B cell (primary cell): ENCODE data around the gene DNPH1. TPM values are rescaled to one million over a fixed set of nuclear protein-coding genes. Genes with fewer than 3 reads are reported as not detected.

Experiments
- ATAC-seq: fragments of 200-7000 bp; cut with Tn5 transposase; one replicate; pipeline ENCODE4 v1.10.0; 2021; ENCODE audit warnings: low read depth, mild to moderate bottlenecking, moderate number of reproducible peaks, moderate library complexity
- CTCF ChIA-PET: fragments of 350-600 bp; sonication (Branson Sonifier 250); formaldehyde crosslinking; loops from one replicate; lab custom pipeline; 2021; ENCODE audit warnings: antibody characterized with exemption, inconsistent platforms; lab: Charles Lee
- POLR2A ChIA-PET: fragments of 350-600 bp; sonication (Branson Sonifier 250); formaldehyde crosslinking; loops from one replicate; lab custom pipeline; 2021; ENCODE audit warnings: antibody characterized with exemption; lab: Charles Lee
- DNase-seq: peaks from one replicate; pipeline ENCODE4 v3.0.0; 2013
- H2AFZ ChIP-seq: 2 replicates; pipeline ENCODE4 v1.6.1; 2012; ENCODE audit warnings: mild to moderate bottlenecking, low read depth, low read length; ENCODE audit not compliant: insufficient read depth, poor library complexity, severe bottlenecking
- H3K27ac ChIP-seq, 2 donors: 1 replicate in 1 of 2; 2 replicates in 1 of 2; pipeline ENCODE4 v1.5.1; 2012 to 2013; ENCODE audit warnings: low read length in 2 of 2, mild to moderate bottlenecking in 2 of 2, moderate library complexity in 1 of 2
- H3K27me3 ChIP-seq, 4 experiments: fragments of 200-600 bp in 1 of 4; sonication (generic) in 1 of 4; replicated peaks in 1 of 4; 1 replicate in 2 of 4; 2 replicates in 2 of 4; pipeline versions ENCODE4 v1.6.1 to v1.7.0; 2013 to 2016; ENCODE audit warnings: low read length in 3 of 4, mild to moderate bottlenecking in 2 of 4, mixed read lengths in 1 of 4, moderate library complexity in 1 of 4; ENCODE audit not compliant: insufficient read depth in 4 of 4, control insufficient read depth in 3 of 4; ENCODE audit errors: control extremely low read depth in 1 of 4
- H3K36me3 ChIP-seq, 2 experiments: replicated peaks in 1 of 2; 1 replicate in 1 of 2; 2 replicates in 1 of 2; pipeline versions ENCODE4 v1.6.1 to v1.7.1; 2013; ENCODE audit warnings: low read length in 1 of 2; ENCODE audit not compliant: insufficient read depth in 2 of 2, control insufficient read depth in 1 of 2; ENCODE audit errors: control extremely low read depth in 1 of 2, extremely low read depth in 1 of 2
- H3K4me1 ChIP-seq, 2 donors: fragments of 200-600 bp in 1 of 2; sonication (generic) in 1 of 2; 1 replicate in 1 of 2; 2 replicates in 1 of 2; pipeline versions ENCODE4 v1.5.1 to v1.6.1; 2013 to 2017; ENCODE audit warnings: low read length in 2 of 2; ENCODE audit not compliant: control insufficient read depth in 2 of 2, insufficient read depth in 2 of 2
- H3K4me2 ChIP-seq: replicated peaks from 2 replicates; pipeline ENCODE3; 2012; ENCODE audit warnings: mild to moderate bottlenecking, low read depth, low read length; ENCODE audit not compliant: poor library complexity, severe bottlenecking
- H3K4me3 ChIP-seq, 5 experiments: fragments of 200-600 bp in 1 of 5; sonication (generic) in 1 of 5; 1 replicate in 3 of 5; 2 replicates in 2 of 5; pipeline versions ENCODE4 v1.5.1 to v1.7.0; 2011 to 2016; ENCODE audit warnings: low read length in 4 of 5, mild to moderate bottlenecking in 4 of 5, low read depth in 2 of 5, control low read depth in 1 of 5, moderate library complexity in 1 of 5; ENCODE audit not compliant: insufficient read depth in 1 of 5; ENCODE audit errors: control extremely low read depth in 1 of 5, extremely low read depth in 1 of 5
- H3K79me2 ChIP-seq: fragments of 200-600 bp; sonication (generic); one replicate; pipeline ENCODE4 v1.6.0; 2016; ENCODE audit warnings: low read length; ENCODE audit not compliant: control insufficient read depth, insufficient read depth
- H3K9ac ChIP-seq: fragments of 200-600 bp; sonication (generic); 2 replicates; pipeline ENCODE4 v1.6.1; 2017; ENCODE audit warnings: mild to moderate bottlenecking, low read length, moderate library complexity
- H3K9me3 ChIP-seq, 3 donors: one replicate each; pipeline versions ENCODE4 v1.6.1 to v1.7.1; 2013; ENCODE audit warnings: low read length in 2 of 3; ENCODE audit not compliant: control insufficient read depth in 2 of 3, insufficient read depth in 1 of 3; ENCODE audit errors: control extremely low read depth in 1 of 3
- H4K20me1 ChIP-seq: 2 replicates; pipeline ENCODE4 v1.6.0; 2012; ENCODE audit warnings: mild to moderate bottlenecking, low read length; ENCODE audit not compliant: insufficient read depth, control insufficient read depth, poor library complexity, severe bottlenecking
- H3K27ac Mint-ChIP-seq: one replicate; pipeline ENCODE4 v1.8.0; 2021; ENCODE audit warnings: mixed read lengths
- H3K27me3 Mint-ChIP-seq: one replicate; pipeline ENCODE4 v1.8.0; 2021; ENCODE audit warnings: mixed read lengths
- H3K4me1 Mint-ChIP-seq: one replicate; pipeline ENCODE4 v1.8.0; 2021; ENCODE audit warnings: mixed read lengths
- H3K4me3 Mint-ChIP-seq: one replicate; pipeline ENCODE4 v1.8.0; 2021; ENCODE audit warnings: mixed read lengths
- H3K9me3 Mint-ChIP-seq: one replicate; pipeline ENCODE4 v1.8.0; 2022; ENCODE audit warnings: mixed read lengths; ENCODE audit not compliant: insufficient read depth
- CTCF ChIP-seq: fragments of 200-600 bp; IDR thresholded peaks from one replicate; pipeline ENCODE4 v1.8.0; 2022; ENCODE audit warnings: antibody characterized with exemption, mild to moderate bottlenecking
- EZH2 ChIP-seq: IDR thresholded peaks from 2 replicates; pipeline ENCODE4 v1.6.1; 2012; ENCODE audit warnings: borderline replicate concordance, low read depth, mild to moderate bottlenecking, moderate library complexity, low read length; ENCODE audit not compliant: insufficient read depth, poor library complexity, severe bottlenecking
- WGBS: methylation state at CpG from one replicate; pipeline ENCODE4 v1.1.5; 2013; ENCODE audit warnings: missing lambda C conversion rate; ENCODE audit not compliant: insufficient coverage; 5-methylcytosine and 5-hydroxymethylcytosine counted together
- intact Hi-C: fragments of 100-400 bp; cut with micrococcal nuclease; formaldehyde crosslinking; loops from one replicate; pipeline ENCODE4 v1.10.0; 2022
- polyA plus RNA-seq: library from polyadenylated mRNA; depleted of rRNA; stranded (reverse); fragments of >200 nt; gene quantifications from 2 replicates; pipeline ENCODE4 v1.2.3, GENCODE V29; 2012
- total RNA-seq, 2 donors: library from RNA; stranded (reverse); fragments of 120-200 nt in 1 of 2; gene quantifications; 1 replicate in 1 of 2; 2 replicates in 1 of 2; pipeline versions ENCODE4 v1.2.3 to v1.2.4, GENCODE V29; 2013 to 2022

Gene DNPH1
- total and polyA plus RNA-seq, 2 donors (not counting 1 experiment from before 2014, with no cell fraction given), result 29.0 to 52.8 TPM

GRCh38 chr6:43246301-43247113 is 17.2 kb upstream of the DNPH1 start:
- POLR2A ChIA-PET, result interaction anchor here (0.5 to 1.7 kb wide), 5 partner anchors 17 to 426 kb away, joined by 3 to 8 read pairs (median 7); partner anchors contain the start of genes DNPH1 and ZNF318
- H3K4me3 Mint-ChIP-seq, result no peak overlapping the region

More at GRCh38 chr6:43246301-43247113, 17.2 kb upstream of the DNPH1 start:
- peak overlapping the region; percentile 87 for H3K27ac Mint-ChIP-seq
- Histone ChIP-seq H3K27ac (no peak overlapping the region), H3K36me3 (no peaks in the 10 kb centered on the region), H2AFZ (peak overlapping the region; percentile 94), H3K27me3 (peaks cover 0 to 65% (median 42%) of the 10 kb centered on the region in 4 experiments), H3K4me1 (peaks cover 19 to 21% of the 10 kb centered on the region in 2 donors), H3K9me3 (peaks cover 0 to 4% (median 0%) of the 10 kb centered on the region in 3 donors), H3K79me2 (no peaks in the 10 kb centered on the region), H3K4me3 (peak overlapping the region; percentile 51 to 85 (median 72)), H3K4me2 (peak overlapping the region; percentile 90), H3K9ac (peak overlapping the region; percentile 69), H4K20me1 (no peaks in the 10 kb centered on the region)
- H3K4me1 Mint-ChIP-seq, result peaks cover 21% of the 10 kb centered on the region
- TF ChIP-seq EZH2, result no peak
- TF ChIP-seq CTCF, result no peak
- DNase-seq (no peak), ATAC-seq (peak; percentile 37)
- intact Hi-C loops, result loop anchor here (1.0 to 2.0 kb wide), 5 partner anchors 17 to 382 kb away; partner anchors contain the start of genes ABCC10, DNPH1, GTPBP2 and KLHDC3
- CTCF ChIA-PET, result interaction anchor here (0.7 to 1.8 kb wide), 6 partner anchors 9 to 90 kb away, joined by 3 to 8 read pairs (median 4); partner anchors contain the start of gene DNPH1
- no peaks in the 10 kb centered on the region for H3K9me3 Mint-ChIP-seq
- 29% methylated on average over 11 of the region's 27 CpGs for WGBS
- peaks cover 25% of the 10 kb centered on the region for H3K27me3 Mint-ChIP-seq
